Measurements from ENCODE around the gene MUS81. TPM values are rescaled to one million over a fixed set of nuclear protein-coding genes. Genes with fewer than 3 reads are reported as not detected.

MUS81 gene
- total and polyA plus RNA-seq, 2 of the 13 experiments (the other 11 are each of a cell fraction or from before 2014, with no cell fraction given) = 25.6 to 30.2 TPM

DNA sequence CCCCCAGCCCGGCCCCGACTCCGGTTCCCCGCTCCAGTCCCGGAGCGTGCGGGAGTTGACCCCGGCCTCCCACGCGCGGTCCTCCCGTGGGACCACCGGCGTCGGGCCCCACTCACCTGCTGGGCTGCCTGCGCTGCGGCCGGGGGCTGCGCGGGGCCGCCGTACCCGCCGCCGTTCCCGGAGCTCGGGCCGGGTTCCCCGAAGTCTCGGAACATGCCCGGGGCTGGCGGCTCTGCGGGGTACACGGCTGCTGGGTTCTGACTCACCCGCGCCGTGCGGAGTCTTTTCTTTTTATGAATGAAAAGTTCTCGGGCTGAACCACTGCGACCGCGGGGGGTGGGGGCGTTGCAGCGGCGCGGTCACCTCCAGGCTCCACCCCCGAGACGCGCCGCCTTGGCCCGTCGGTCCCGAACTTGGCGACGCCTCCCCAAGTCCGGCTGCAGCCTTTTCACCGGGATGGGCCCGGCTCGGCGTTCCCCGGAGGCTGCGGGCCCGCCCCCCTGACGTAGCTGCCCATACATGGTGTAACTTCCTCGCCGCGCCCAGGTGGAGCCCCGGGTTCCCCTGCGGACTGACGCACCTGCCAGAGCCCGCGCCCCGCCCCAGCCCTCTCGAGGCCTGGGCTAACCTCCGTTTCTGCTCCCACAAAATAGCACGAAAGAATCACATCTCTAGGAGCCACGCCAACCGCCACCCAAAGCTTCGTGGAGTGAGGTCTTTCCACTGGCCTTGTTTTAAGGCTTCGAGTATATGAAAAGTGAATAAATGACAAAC lies 40.1 kb downstream of the MUS81 start, which contains the start of gene FOSL1 (continued):
- TF ChIP-seq, protein P1, sequence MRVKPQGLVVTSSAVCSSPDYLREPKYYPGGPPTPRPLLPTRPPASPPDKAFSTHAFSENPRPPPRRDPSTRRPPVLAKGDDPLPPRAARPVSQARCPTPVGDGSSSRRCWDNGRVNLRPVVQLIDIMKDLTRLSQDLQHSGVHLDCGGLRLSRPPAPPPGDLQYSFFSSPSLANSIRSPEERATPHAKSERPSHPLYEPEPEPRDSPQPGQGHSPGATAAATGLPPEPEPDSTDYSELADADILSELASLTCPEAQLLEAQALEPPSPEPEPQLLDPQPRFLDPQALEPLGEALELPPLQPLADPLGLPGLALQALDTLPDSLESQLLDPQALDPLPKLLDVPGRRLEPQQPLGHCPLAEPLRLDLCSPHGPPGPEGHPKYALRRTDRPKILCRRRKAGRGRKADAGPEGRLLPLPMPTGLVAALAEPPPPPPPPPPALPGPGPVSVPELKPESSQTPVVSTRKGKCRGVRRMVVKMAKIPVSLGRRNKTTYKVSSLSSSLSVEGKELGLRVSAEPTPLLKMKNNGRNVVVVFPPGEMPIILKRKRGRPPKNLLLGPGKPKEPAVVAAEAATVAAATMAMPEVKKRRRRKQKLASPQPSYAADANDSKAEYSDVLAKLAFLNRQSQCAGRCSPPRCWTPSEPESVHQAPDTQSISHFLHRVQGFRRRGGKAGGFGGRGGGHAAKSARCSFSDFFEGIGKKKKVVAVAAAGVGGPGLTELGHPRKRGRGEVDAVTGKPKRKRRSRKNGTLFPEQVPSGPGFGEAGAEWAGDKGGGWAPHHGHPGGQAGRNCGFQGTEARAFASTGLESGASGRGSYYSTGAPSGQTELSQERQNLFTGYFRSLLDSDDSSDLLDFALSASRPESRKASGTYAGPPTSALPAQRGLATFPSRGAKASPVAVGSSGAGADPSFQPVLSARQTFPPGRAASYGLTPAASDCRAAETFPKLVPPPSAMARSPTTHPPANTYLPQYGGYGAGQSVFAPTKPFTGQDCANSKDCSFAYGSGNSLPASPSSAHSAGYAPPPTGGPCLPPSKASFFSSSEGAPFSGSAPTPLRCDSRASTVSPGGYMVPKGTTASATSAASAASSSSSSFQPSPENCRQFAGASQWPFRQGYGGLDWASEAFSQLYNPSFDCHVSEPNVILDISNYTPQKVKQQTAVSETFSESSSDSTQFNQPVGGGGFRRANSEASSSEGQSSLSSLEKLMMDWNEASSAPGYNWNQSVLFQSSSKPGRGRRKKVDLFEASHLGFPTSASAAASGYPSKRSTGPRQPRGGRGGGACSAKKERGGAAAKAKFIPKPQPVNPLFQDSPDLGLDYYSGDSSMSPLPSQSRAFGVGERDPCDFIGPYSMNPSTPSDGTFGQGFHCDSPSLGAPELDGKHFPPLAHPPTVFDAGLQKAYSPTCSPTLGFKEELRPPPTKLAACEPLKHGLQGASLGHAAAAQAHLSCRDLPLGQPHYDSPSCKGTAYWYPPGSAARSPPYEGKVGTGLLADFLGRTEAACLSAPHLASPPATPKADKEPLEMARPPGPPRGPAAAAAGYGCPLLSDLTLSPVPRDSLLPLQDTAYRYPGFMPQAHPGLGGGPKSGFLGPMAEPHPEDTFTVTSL (CRISPR knock-in tag; IDR thresholded peaks at IDR 0.05; ENCODE audit: borderline replicate concordance) = no peak
- no peak for TF ChIP-seq HNF4G (IDR thresholded peaks at IDR 0.05; ENCODE audit: borderline replicate concordance, low read depth, low read length)
- no peak for TF ChIP-seq HNF4G (CRISPR knock-in tag; IDR thresholded peaks at IDR 0.05; ENCODE audit: borderline replicate concordance, low read depth)
- no peak for TF ChIP-seq ZNF367 (CRISPR knock-in tag; IDR thresholded peaks at IDR 0.05; ENCODE audit: borderline replicate concordance)
- TF ChIP-seq, protein P2, sequence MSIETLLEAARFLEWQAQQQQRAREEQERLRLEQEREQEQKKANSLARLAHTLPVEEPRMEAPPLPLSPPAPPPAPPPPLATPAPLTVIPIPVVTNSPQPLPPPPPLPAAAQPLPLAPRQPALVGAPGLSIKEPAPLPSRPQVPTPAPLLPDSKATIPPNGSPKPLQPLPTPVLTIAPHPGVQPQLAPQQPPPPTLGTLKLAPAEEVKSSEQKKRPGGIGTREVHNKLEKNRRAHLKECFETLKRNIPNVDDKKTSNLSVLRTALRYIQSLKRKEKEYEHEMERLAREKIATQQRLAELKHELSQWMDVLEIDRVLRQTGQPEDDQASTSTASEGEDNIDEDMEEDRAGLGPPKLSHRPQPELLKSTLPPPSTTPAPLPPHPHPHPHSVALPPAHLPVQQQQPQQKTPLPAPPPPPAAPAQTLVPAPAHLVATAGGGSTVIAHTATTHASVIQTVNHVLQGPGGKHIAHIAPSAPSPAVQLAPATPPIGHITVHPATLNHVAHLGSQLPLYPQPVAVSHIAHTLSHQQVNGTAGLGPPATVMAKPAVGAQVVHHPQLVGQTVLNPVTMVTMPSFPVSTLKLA (IDR thresholded peaks at IDR 0.05) = no peak
- no peak for TF ChIP-seq NFYB (CRISPR knock-in tag; IDR thresholded peaks at IDR 0.05)
- TF ChIP-seq ZNF773 (CRISPR knock-in tag; IDR thresholded peaks at IDR 0.05; ENCODE audit: borderline replicate concordance) = no peak
- TF ChIP-seq SP2 (CRISPR knock-in tag; IDR thresholded peaks at IDR 0.05) = no peak
- TF ChIP-seq ZMYM3 (CRISPR knock-in tag; IDR thresholded peaks at IDR 0.05) = no peak
- no peak for TF ChIP-seq MTF2 (CRISPR knock-in tag; IDR thresholded peaks at IDR 0.05; ENCODE audit: borderline replicate concordance)
- no peak for TF ChIP-seq NR2C2 (CRISPR knock-in tag; IDR thresholded peaks at IDR 0.05; ENCODE audit: borderline replicate concordance)
- no peak for TF ChIP-seq BORCS8-MEF2B (CRISPR knock-in tag; IDR thresholded peaks at IDR 0.05)
- TF ChIP-seq ZNF326 (CRISPR knock-in tag; IDR thresholded peaks at IDR 0.05; ENCODE audit: borderline replicate concordance) = no peak
- TF ChIP-seq, protein P3, sequence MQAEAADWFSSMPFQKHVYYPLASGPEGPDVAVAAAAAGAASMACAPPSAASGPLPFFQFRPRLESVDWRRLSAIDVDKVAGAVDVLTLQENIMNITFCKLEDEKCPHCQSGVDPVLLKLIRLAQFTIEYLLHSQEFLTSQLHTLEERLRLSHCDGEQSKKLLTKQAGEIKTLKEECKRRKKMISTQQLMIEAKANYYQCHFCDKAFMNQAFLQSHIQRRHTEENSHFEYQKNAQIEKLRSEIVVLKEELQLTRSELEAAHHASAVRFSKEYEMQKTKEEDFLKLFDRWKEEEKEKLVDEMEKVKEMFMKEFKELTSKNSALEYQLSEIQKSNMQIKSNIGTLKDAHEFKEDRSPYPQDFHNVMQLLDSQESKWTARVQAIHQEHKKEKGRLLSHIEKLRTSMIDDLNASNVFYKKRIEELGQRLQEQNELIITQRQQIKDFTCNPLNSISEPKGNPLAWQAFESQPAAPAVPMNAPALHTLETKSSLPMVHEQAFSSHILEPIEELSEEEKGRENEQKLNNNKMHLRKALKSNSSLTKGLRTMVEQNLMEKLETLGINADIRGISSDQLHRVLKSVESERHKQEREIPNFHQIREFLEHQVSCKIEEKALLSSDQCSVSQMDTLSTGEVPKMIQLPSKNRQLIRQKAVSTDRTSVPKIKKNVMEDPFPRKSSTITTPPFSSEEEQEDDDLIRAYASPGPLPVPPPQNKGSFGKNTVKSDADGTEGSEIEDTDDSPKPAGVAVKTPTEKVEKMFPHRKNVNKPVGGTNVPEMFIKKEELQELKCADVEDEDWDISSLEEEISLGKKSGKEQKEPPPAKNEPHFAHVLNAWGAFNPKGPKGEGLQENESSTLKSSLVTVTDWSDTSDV (CRISPR knock-in tag; IDR thresholded peaks at IDR 0.05) = 0 out of 2 replicates have a peak, but pooled peaks have one; percentile 28
- peak; percentile 99 for TF ChIP-seq SRF (IDR thresholded peaks at IDR 0.05; ENCODE audit: low read depth, low read length)

All from HepG2 (cell line).